RWPE2 (cell line): ENCODE data around the gene IGFBPL1.

Source experiments
- ATAC-seq: fragments of 200-7000 bp; cut with Tn5 transposase; 3 replicates; pipeline ENCODE4 v1.9.1; 2021; ENCODE audit warnings: low read depth
- DNase-seq: peaks from one replicate; pipeline ENCODE4 v3.0.0-alpha.2; 2020; ENCODE audit warnings: low spot score
- H3K27ac ChIP-seq: fragments of 450-650 bp; 2 replicates; pipeline ENCODE4 v1.5.1; 2017; ENCODE audit warnings: mild to moderate bottlenecking; ENCODE audit not compliant: poor library complexity, severe bottlenecking
- H3K27me3 ChIP-seq: fragments of 250-450 bp; sonication (Bioruptor Pico); 2 replicates; pipeline ENCODE4 v1.5.1; 2021; ENCODE audit warnings: mild to moderate bottlenecking, moderate library complexity; ENCODE audit not compliant: insufficient read depth, poor library complexity, severe bottlenecking
- H3K36me3 ChIP-seq: fragments of 250-450 bp; sonication (Bioruptor Pico); 2 replicates; pipeline ENCODE4 v1.5.1; 2020; ENCODE audit warnings: low read depth, mild to moderate bottlenecking, moderate library complexity
- H3K4me1 ChIP-seq: fragments of 250-450 bp; sonication (Bioruptor Pico); 2 replicates; pipeline ENCODE4 v1.5.1; 2021; ENCODE audit warnings: mild to moderate bottlenecking, moderate library complexity; ENCODE audit not compliant: insufficient read depth, poor library complexity, severe bottlenecking
- H3K4me3 ChIP-seq: fragments of 250-450 bp; sonication (Bioruptor Pico); 2 replicates; pipeline ENCODE4 v1.5.1; 2021; ENCODE audit warnings: mild to moderate bottlenecking, moderate library complexity; ENCODE audit not compliant: severe bottlenecking
- H3K9me3 ChIP-seq: fragments of 250-450 bp; sonication (Bioruptor Pico); 2 replicates; pipeline ENCODE4 v1.5.1; 2021; ENCODE audit warnings: mild to moderate bottlenecking, moderate library complexity; ENCODE audit not compliant: severe bottlenecking
- CTCF ChIP-seq: fragments of 450-650 bp; IDR thresholded peaks from one replicate; pipeline ENCODE4 v1.5.1; 2017; ENCODE audit warnings: mild to moderate bottlenecking, moderate library complexity; ENCODE audit not compliant: poor library complexity, severe bottlenecking

The IGFBPL1 gene

GRCh38 chr9:38447703-38448102 is 23.4 kb upstream of the IGFBPL1 start:
- Histone ChIP-seq H3K27ac (no peak overlapping the region), H3K36me3 (no peaks in the 10 kb centered on the region), H3K27me3 (no peaks in the 10 kb centered on the region), H3K4me1 (peaks cover 19% of the 10 kb centered on the region), H3K4me3 (no peak overlapping the region), H3K9me3 (no peaks in the 10 kb centered on the region)
- TF ChIP-seq CTCF: no peak
- ATAC-seq (no peak), DNase-seq (no peak)

- Histone ChIP-seq H3K27ac (no peak overlapping the region), H3K9me3 (no peaks in the 10 kb centered on the region), H3K27me3 (no peaks in the 10 kb centered on the region), H3K4me1 (peaks cover 19% of the 10 kb centered on the region), H3K4me3 (no peak overlapping the region), H3K36me3 (no peaks in the 10 kb centered on the region)
- DNase-seq: no peak
- TF ChIP-seq CTCF: no peak
- no peak for ATAC-seq
These were observed 21.1 kb upstream of the IGFBPL1 start for GRCh38 chr9:38445154-38446043.

GRCh38 chr9:38443597-38443996 is 19.3 kb upstream of the IGFBPL1 start:
- H3K9me3 ChIP-seq: no peaks in the 10 kb centered on the region
- H3K4me1 ChIP-seq: peaks cover 19% of the 10 kb centered on the region
- H3K27ac ChIP-seq: peak overlapping the region; percentile 55
- TF ChIP-seq CTCF: no peak
- ATAC-seq (peak; percentile 84), DNase-seq (no peak)
- H3K4me3 ChIP-seq: no peak overlapping the region
- H3K36me3 ChIP-seq: no peaks in the 10 kb centered on the region
- no peaks in the 10 kb centered on the region for H3K27me3 ChIP-seq

GRCh38 chr9:38443181-38443580 is 18.9 kb upstream of the IGFBPL1 start:
- DNase-seq (no peak), ATAC-seq (peak; percentile 84)
- TF ChIP-seq CTCF: no peak
- H3K4me3 ChIP-seq: no peak overlapping the region
- H3K27me3 ChIP-seq: no peaks in the 10 kb centered on the region
- no peaks in the 10 kb centered on the region for H3K36me3 ChIP-seq
- H3K27ac ChIP-seq: peak overlapping the region; percentile 55
- H3K9me3 ChIP-seq: no peaks in the 10 kb centered on the region
- H3K4me1 ChIP-seq: peaks cover 19% of the 10 kb centered on the region
